ENCODE measurements around the gene HCST.
"Not testable (repeated sequence)": the region's sequence is repeated elsewhere in the genome, so short reads cannot be mapped to it uniquely, and the experiment has no call there.

Gene HCST

GRCh38 chr19:35887197-35887596, 15.1 kb upstream of the HCST start:
- ChIA-PET POLR2A (interaction anchor here (0.7 to 2.8 kb wide), 3 partner anchors 10 to 44 kb away, joined by 3 to 8 read pairs (median 3); no protein-coding TSS in a partner anchor), CTCF (no interaction called here)
- H3K4me3 ChIP-seq (ENCODE audit: control insufficient read depth in 1 of 7, extremely low read depth in 1 of 7, insufficient read depth in 4 of 7, low read depth in 2 of 7, low read length in 6 of 7), result no peak overlapping the region
- DNase-seq, result no peak
- H3K9me3 ChIP-seq (ENCODE audit: control extremely low read depth in 1 of 5, control insufficient read depth in 4 of 5, insufficient read depth in 2 of 5, low read depth in 1 of 5, low read length in 4 of 5), result no peaks in the 10 kb centered on the region
- peaks cover 7 to 48% (median 36%) of the 10 kb centered on the region in 4 experiments for H3K36me3 ChIP-seq (ENCODE audit: control insufficient read depth in 4 of 4, insufficient read depth in 4 of 4, low read length in 3 of 4)
- H3K27ac ChIP-seq (ENCODE audit: insufficient read depth in 1 of 2, low read depth in 1 of 2, low read length in 2 of 2, poor library complexity in 1 of 2, severe bottlenecking in 2 of 2), result no peak overlapping the region
- 100% methylated on average over 4 of the region's 5 CpGs for WGBS (ENCODE audit: insufficient coverage)
- H3K27me3 ChIP-seq (replicated peaks in 2 of 5; ENCODE audit: control insufficient read depth in 4 of 5, insufficient read depth in 5 of 5, low read length in 4 of 5), result no peaks in the 10 kb centered on the region
- H3K4me1 ChIP-seq (ENCODE audit: control extremely low read depth in 1 of 4, control insufficient read depth in 4 of 4, insufficient read depth in 4 of 4, low read length in 3 of 4), result no peaks in the 10 kb centered on the region

- ChIA-PET CTCF (interaction anchor here (1.0 kb wide), 1 partner anchor 43 kb away, joined by 5 read pairs; no protein-coding TSS in a partner anchor), POLR2A (no interaction called here)
- H3K27ac ChIP-seq (ENCODE audit: insufficient read depth in 1 of 2, low read depth in 1 of 2, low read length in 2 of 2, poor library complexity in 1 of 2, severe bottlenecking in 2 of 2), result no peak overlapping the region
- H3K4me3 ChIP-seq (ENCODE audit: control insufficient read depth in 1 of 7, extremely low read depth in 1 of 7, insufficient read depth in 4 of 7, low read depth in 2 of 7, low read length in 6 of 7), result no peak overlapping the region
- H3K27me3 ChIP-seq (replicated peaks in 2 of 5; ENCODE audit: control insufficient read depth in 4 of 5, insufficient read depth in 5 of 5, low read length in 4 of 5), result no peaks in the 10 kb centered on the region
- H3K9me3 ChIP-seq (ENCODE audit: control extremely low read depth in 1 of 5, control insufficient read depth in 4 of 5, insufficient read depth in 2 of 5, low read depth in 1 of 5, low read length in 4 of 5), result no peaks in the 10 kb centered on the region
- 100% methylated on average over 4 of the region's 9 CpGs for WGBS (ENCODE audit: insufficient coverage)
- H3K36me3 ChIP-seq (ENCODE audit: control insufficient read depth in 4 of 4, insufficient read depth in 4 of 4, low read length in 3 of 4), result peaks cover 7 to 59% (median 40%) of the 10 kb centered on the region in 4 experiments
- DNase-seq, result no peak
- H3K4me1 ChIP-seq (ENCODE audit: control extremely low read depth in 1 of 4, control insufficient read depth in 4 of 4, insufficient read depth in 4 of 4, low read length in 3 of 4), result no peaks in the 10 kb centered on the region
Observed at GRCh38 chr19:35888398-35888797, 13.9 kb upstream of the HCST start.

- Histone ChIP-seq H3K4me3 (ENCODE audit: control insufficient read depth in 1 of 7, extremely low read depth in 1 of 7, insufficient read depth in 4 of 7, low read depth in 2 of 7, low read length in 6 of 7) (no peak overlapping the region), H3K27ac (ENCODE audit: insufficient read depth in 1 of 2, low read depth in 1 of 2, low read length in 2 of 2, poor library complexity in 1 of 2, severe bottlenecking in 2 of 2) (no peak overlapping the region), H3K27me3 (replicated peaks in 2 of 5; ENCODE audit: control insufficient read depth in 4 of 5, insufficient read depth in 5 of 5, low read length in 4 of 5) (no peaks in the 10 kb centered on the region), H3K9me3 (ENCODE audit: control extremely low read depth in 1 of 5, control insufficient read depth in 4 of 5, insufficient read depth in 2 of 5, low read depth in 1 of 5, low read length in 4 of 5) (no peaks in the 10 kb centered on the region), H3K36me3 (ENCODE audit: control insufficient read depth in 4 of 4, insufficient read depth in 4 of 4, low read length in 3 of 4) (peaks cover 7 to 70% (median 45%) of the 10 kb centered on the region in 4 experiments), H3K4me1 (ENCODE audit: control extremely low read depth in 1 of 4, control insufficient read depth in 4 of 4, insufficient read depth in 4 of 4, low read length in 3 of 4) (no peaks in the 10 kb centered on the region)
- DNase-seq, result no peak
- ChIA-PET CTCF (interaction anchor here (1.1 kb wide), 2 partner anchors 9 to 340 kb away, joined by 3 to 4 read pairs; no protein-coding TSS in a partner anchor), POLR2A (no interaction called here)
- WGBS (ENCODE audit: insufficient coverage), result 99% methylated on average over 18 of the region's 18 CpGs
Observed at GRCh38 chr19:35889370-35890112, 12.8 kb upstream of the HCST start.

- WGBS (ENCODE audit: insufficient coverage), result 100% methylated on average over 8 of the region's 13 CpGs
- Histone ChIP-seq H3K4me1 (ENCODE audit: control extremely low read depth in 1 of 4, control insufficient read depth in 4 of 4, insufficient read depth in 4 of 4, low read length in 3 of 4) (no peaks in the 10 kb centered on the region), H3K27me3 (replicated peaks in 2 of 5; ENCODE audit: control insufficient read depth in 4 of 5, insufficient read depth in 5 of 5, low read length in 4 of 5) (no peaks in the 10 kb centered on the region), H3K36me3 (ENCODE audit: control insufficient read depth in 4 of 4, insufficient read depth in 4 of 4, low read length in 3 of 4) (peaks cover 7 to 75% (median 50%) of the 10 kb centered on the region in 4 experiments), H3K9me3 (ENCODE audit: control extremely low read depth in 1 of 5, control insufficient read depth in 4 of 5, insufficient read depth in 2 of 5, low read depth in 1 of 5, low read length in 4 of 5) (no peaks in the 10 kb centered on the region), H3K4me3 (ENCODE audit: control insufficient read depth in 1 of 7, extremely low read depth in 1 of 7, insufficient read depth in 4 of 7, low read depth in 2 of 7, low read length in 6 of 7) (no peak overlapping the region), H3K27ac (ENCODE audit: insufficient read depth in 1 of 2, low read depth in 1 of 2, low read length in 2 of 2, poor library complexity in 1 of 2, severe bottlenecking in 2 of 2) (no peak overlapping the region)
- ChIA-PET POLR2A (no interaction called here), CTCF (interaction anchor here (1.1 to 3.7 kb wide), 2 partner anchors 8 to 341 kb away, joined by 4 to 30 read pairs; no protein-coding TSS in a partner anchor)
- DNase-seq, result no peak
Observed at GRCh38 chr19:35890113-35890650, 12.1 kb upstream of the HCST start.

GRCh38 chr19:35891819-35892218, 10.5 kb upstream of the HCST start:
- WGBS (ENCODE audit: insufficient coverage), result 94% methylated on average over 2 of the region's 3 CpGs
- not testable (repeated sequence) for DNase-seq; H3K4me1 ChIP-seq (ENCODE audit: control extremely low read depth in 1 of 4, control insufficient read depth in 4 of 4, insufficient read depth in 4 of 4, low read length in 3 of 4); H3K27ac ChIP-seq (ENCODE audit: insufficient read depth in 1 of 2, low read depth in 1 of 2, low read length in 2 of 2, poor library complexity in 1 of 2, severe bottlenecking in 2 of 2); H3K4me3 ChIP-seq (ENCODE audit: control insufficient read depth in 1 of 7, extremely low read depth in 1 of 7, insufficient read depth in 4 of 7, low read depth in 2 of 7, low read length in 6 of 7); H3K27me3 ChIP-seq (replicated peaks in 2 of 5; ENCODE audit: control insufficient read depth in 4 of 5, insufficient read depth in 5 of 5, low read length in 4 of 5); H3K9me3 ChIP-seq (ENCODE audit: control extremely low read depth in 1 of 5, control insufficient read depth in 4 of 5, insufficient read depth in 2 of 5, low read depth in 1 of 5, low read length in 4 of 5)
- ChIA-PET CTCF (interaction anchor here (1.0 to 4.5 kb wide), 5 partner anchors 9 to 47 kb away, joined by 3 to 30 read pairs (median 16); no protein-coding TSS in a partner anchor), POLR2A (interaction anchor here (1.4 kb wide), 1 partner anchor 18 kb away, joined by 3 read pairs; no protein-coding TSS in a partner anchor)
- peaks cover 7 to 87% (median 61%) of the 10 kb centered on the region in 4 experiments for H3K36me3 ChIP-seq (ENCODE audit: control insufficient read depth in 4 of 4, insufficient read depth in 4 of 4, low read length in 3 of 4)

- Histone ChIP-seq H3K9me3 (ENCODE audit: control extremely low read depth in 1 of 5, control insufficient read depth in 4 of 5, insufficient read depth in 2 of 5, low read depth in 1 of 5, low read length in 4 of 5) (no peaks in the 10 kb centered on the region), H3K27me3 (replicated peaks in 2 of 5; ENCODE audit: control insufficient read depth in 4 of 5, insufficient read depth in 5 of 5, low read length in 4 of 5) (no peaks in the 10 kb centered on the region), H3K4me3 (ENCODE audit: control insufficient read depth in 1 of 7, extremely low read depth in 1 of 7, insufficient read depth in 4 of 7, low read depth in 2 of 7, low read length in 6 of 7) (no peak overlapping the region), H3K27ac (ENCODE audit: insufficient read depth in 1 of 2, low read depth in 1 of 2, low read length in 2 of 2, poor library complexity in 1 of 2, severe bottlenecking in 2 of 2) (no peak overlapping the region), H3K4me1 (ENCODE audit: control extremely low read depth in 1 of 4, control insufficient read depth in 4 of 4, insufficient read depth in 4 of 4, low read length in 3 of 4) (peaks cover 0 to 16% (median 14%) of the 10 kb centered on the region in 4 experiments), H3K36me3 (ENCODE audit: control insufficient read depth in 4 of 4, insufficient read depth in 4 of 4, low read length in 3 of 4) (peaks cover 0 to 85% (median 52%) of the 10 kb centered on the region in 4 experiments)
- ChIA-PET POLR2A (no interaction called here), CTCF (interaction anchor here (1.0 to 4.5 kb wide), 4 partner anchors 9 to 37 kb away, joined by 3 to 21 read pairs (median 14); no protein-coding TSS in a partner anchor)
- WGBS (ENCODE audit: insufficient coverage), result 100% methylated on average over 1 of the region's 2 CpGs
- no peak for DNase-seq
Observed at GRCh38 chr19:35894342-35894741, 8.0 kb upstream of the HCST start.
